ENCODE data around the gene SPECC1.

SPECC1 gene

DNA sequence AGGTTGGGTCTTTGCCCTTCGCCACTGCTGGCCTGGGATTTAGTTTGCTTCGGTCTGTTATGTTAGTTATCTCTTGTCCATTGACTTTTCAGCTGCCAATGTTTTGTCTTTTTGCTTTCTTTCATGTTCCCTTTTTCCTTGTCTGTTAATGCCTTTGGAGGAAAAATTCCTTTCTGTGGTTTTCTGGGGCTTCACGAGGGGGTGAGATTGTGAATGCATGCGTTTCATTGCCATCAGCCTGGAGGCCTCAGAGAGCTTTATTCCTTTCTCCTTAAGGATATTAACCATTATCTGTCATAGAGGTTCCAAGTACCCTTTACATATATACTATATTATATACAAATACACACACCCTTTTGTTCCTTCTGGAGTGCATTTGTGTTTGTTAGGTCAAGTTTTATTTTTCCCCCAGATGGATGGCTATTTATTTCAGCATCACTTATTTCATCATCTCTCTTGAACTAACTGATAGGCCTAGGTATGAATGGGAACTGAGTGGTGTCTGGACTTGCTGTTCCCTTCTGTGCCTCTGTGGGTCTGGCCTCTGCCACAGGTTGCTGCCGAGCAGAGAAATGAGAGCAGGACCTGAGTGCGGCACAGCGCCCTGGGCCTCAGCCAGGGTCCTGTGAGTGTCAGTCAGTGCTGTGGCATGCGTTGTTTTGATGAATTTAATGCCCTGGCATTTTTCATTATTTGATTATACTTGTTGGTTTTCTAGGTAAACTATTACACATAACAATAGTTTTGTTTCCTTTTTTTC lies 264.8 kb downstream of the SPECC1 start:
- no peak for DNase-seq (ENCODE audit: low read depth in 2 of 2)

DNA sequence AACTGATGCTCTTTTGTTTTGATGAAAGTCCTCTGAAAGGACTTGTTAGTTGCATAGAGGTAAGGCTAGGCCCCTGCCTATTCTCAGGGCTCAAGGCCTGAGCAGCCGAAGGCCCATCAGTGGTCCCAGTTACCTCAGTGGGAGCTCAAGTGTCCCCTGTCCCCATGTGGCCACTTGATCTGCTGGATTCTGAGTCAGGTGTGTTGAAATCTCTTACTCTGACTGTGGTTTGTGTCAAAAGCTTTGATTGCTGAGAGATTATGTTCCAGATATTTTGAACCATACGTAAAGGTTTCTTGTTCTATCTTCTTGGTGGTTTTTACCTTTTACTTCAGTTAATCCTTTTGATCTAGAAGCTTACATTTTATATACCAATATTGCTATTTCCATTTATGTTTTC lies 266.5 kb downstream of the SPECC1 start:
- DNase-seq (ENCODE audit: low read depth in 2 of 2): no peak

DNA sequence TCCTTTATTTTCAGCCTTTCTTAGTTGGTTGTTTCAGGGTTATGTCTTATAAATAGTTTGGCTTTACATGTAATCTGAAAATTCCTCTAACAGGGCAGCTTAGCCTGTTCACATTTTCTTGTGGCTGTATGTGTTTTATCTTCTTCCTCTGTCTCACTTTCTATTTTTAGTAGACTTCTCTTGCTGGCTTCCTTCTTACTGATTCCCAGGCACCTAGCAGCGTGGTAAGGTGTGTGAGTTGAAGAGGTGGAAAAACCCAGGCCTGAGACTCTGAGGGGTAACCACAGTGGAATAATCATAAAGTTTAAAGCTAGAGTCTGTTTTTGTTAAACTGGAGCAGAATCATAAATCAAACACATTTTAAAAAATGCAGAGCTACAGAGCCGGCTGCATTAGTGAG lies 267.3 kb downstream of the SPECC1 start:
- no peak for DNase-seq (ENCODE audit: low read depth in 2 of 2)

DNA sequence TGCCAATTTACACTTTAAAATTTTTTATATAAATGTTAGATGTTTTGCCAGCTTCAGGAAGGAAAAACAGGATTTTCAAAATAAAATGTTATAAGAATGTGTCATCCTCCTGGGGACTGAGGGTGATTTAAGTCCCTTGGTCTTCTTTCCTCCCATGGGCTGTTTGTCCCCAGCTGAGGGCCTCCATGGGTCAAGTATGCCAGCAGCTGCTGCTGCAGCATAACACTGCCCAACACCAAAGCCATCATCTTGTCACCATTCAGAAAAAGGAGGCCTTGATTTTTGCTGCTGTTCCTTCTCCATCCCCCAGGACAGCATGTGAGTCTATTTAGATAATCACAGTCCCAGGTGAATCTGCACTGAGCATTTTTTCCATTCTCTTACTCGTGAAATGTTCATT lies 269.6 kb downstream of the SPECC1 start:
- DNase-seq (ENCODE audit: low read depth in 2 of 2): no peak

DNA sequence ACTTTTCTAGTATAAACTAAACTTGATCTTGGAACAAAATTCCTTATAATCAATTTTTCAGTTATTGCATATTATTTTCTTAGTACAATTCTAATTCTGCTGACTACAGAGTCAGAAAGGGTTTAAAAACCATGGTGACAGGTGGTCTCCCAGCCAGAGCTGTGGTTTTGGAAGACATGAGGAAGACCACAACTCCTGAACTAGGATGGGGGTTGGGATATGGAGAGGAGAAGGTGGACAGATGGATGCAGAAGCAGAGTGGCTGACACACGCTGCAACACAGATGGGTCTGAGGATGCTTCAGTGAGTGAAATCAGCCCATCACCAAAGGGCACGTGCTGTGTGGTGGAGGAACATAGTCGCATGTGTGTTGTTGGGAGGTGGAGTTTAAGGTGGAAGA lies 270.5 kb downstream of the SPECC1 start:
- no peak for DNase-seq (ENCODE audit: low read depth in 2 of 2)

DNA sequence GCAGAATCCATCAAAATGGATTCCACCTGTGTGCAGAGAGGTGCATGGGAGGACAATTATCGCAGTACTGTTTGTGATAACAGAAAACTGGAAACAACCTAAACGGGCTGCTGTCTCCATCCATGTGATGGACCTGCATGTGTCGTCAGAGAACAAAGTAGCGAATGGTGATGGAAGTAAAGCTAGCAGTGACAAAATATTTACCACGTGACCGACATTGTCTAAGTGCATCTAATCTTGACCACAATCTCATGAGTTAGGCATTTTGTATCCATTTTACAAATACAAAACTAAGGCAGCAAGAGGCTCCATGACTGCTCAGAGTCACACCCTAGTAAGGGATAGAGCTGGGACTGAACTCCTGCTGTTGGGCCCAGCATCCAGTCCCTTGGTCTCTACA lies 270.9 kb downstream of the SPECC1 start:
- DNase-seq (ENCODE audit: low read depth in 2 of 2): no peak

DNA sequence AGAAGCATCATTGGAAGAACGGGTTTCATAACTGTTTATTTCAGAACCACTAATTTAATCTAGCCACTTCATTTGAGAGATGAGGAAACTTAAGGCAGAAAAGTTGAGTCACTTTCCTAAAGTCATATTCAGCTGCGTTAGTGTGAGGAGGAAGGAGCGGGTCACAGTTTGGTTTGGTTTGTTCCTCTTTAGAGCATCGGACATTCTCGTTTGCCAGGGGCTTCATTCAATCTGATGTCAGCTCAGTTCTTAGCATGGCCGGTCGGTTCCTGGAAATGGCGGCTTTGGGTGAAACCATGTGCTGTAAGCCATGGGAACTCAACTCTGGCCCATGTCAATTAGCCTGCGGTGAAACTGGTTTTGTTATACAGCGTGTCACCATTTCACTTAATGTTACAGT lies 271.7 kb downstream of the SPECC1 start:
- no peak for DNase-seq (ENCODE audit: low read depth in 2 of 2)

DNA sequence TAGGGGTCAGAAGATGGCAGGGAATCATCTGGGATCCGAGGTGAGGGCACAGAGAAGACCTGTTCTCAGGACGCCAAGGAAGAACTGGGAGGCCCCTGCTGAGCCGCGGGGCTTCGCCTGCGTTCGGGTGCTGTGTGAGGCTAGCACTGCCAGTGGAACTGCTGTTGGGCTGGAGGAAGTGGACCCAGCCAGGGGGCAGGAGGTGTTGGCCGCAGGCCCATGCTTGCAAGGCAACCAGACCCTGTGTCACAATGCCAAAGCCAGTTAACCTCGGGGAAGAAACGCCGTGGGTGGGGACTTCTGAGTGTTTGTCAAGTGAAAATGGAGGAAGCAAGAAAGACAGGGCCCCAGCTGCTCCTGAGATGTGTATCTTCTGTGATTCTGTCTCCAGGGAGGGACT lies 272.7 kb downstream of the SPECC1 start:
- DNase-seq (ENCODE audit: low read depth in 2 of 2): no peak

DNA sequence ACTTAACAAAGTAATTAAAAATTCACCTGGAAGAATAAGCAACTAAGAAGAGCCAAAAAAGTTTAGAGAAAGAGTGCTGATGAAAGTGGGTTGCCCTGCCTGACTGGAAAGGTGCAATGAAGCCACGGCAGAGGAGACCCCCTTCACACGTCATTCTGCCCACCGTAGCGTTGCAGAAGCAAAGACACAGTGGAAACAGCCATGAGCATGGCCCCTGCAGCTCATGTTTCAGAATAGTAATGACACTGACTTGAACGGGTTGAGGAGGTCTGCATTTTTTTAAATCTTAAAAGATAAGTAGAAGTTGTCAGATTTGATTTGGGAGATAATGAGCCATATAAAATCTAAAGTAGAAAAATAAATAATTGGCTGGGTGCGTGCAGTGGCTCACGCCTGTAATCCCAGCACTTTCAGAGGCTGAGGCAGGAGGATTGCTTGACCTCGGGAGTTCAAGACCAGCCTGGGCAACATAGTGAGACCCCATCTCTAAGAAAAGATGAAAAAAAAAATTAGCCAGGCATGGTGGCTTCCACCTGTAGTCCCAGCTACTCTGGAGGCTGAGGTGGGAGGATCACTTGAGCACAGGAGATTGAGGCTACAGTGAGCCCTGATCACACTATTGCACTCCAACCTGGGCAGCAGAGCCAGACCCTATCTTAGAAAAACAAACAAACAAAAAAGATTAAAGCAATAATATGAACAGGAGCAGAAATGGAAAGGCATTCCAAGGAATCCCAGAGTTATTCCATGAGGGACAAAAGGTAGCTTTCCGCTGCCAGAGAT lies 273.6 kb downstream of the SPECC1 start:
- DNase-seq (ENCODE audit: low read depth in 2 of 2): no peak

DNA sequence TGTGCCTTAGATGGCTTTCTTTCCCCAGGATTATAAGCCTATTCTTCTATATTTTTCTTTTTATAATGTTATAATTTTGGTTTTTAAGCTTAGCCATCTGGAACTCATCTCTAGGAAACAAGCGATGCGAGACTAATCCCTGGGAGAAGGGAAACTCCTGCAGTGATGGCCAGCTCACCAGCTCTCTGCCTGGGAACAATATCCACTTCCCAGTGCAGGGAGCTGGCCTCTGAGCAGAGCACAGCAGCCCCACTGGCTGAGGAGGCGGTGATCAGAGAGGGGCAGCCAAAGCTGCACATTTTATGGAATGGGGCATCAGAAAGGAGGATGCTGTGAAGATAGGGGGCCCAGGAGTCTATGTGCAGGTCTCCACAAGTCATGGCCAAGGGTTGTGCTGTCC lies 274.9 kb downstream of the SPECC1 start:
- DNase-seq (ENCODE audit: low read depth in 2 of 2): no peak

DNA sequence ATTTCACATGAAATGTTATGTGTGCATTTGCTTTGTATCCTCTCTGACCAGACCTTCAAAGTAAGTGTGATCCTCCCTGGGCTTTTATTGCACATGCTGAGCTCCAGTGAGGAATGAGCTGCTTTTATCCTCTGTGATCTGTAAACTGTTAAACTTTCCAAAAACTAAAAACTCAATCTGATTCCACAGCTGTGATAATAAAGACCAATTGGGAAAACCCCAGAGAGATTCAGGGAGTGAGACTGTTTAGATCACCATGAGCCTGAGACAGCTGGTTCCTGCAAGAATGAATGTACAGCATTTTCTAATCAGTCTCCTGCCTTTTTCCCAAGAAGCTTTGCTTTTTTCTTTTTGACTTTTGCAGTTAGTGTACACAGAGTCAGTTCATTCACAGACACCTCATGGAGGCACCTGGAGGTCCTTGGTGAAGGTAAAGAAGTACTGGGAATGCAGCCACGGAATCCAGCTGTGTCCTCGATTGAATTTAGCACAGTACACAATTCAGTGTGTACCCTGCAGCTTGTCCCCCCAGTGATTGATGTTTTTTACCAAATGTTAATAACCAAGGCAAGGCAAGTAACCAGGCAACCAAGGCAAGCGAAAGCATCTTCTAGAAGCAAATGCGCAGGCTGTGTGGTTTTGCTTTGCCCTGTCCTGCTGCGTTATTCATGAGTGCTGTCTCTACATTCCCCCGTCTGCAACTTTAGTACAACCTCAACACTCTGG lies 275.6 kb downstream of the SPECC1 start:
- no peak for DNase-seq (ENCODE audit: low read depth in 2 of 2)

DNA sequence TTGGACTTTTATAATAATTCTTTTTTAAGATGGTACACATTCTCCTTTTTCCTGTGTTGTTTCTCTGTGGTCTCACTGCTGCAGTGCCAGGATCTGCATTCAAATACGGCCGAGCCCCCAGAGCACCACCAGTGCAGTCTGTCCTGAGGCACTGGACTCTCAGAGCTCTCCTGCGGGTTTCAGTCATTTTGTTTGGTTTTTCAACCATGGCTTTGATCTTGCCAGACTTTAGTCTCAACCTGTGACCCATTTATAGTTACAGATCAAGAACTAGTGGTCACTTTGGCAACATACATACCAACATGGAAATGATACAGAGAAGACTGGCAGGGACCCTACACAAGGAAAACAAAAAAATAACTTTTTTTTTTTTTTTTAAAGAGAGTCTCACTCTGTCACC lies 280.8 kb downstream of the SPECC1 start:
- DNase-seq (ENCODE audit: low read depth in 2 of 2): no peak

DNA sequence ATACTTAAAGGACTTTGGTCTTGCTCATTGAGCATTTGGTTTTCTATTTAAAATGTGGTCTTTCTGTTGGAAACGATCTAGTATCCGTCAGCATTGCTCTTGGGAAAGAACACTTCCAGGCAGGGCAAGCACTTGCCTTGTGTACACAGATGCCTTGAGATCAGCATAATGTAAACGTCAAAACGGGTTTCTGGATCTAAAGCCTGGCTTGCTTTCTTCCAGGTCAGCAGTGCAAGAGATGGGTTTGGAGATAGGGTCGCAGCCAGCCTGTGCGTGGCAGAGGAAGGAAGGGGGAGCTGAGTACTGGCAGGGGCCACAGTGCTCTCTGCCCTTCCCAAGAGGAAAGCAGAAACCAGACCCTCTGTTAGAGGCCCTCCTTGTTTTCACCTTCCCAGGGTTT lies 282.7 kb downstream of the SPECC1 start:
- no peak for DNase-seq (ENCODE audit: low read depth in 2 of 2)

DNA sequence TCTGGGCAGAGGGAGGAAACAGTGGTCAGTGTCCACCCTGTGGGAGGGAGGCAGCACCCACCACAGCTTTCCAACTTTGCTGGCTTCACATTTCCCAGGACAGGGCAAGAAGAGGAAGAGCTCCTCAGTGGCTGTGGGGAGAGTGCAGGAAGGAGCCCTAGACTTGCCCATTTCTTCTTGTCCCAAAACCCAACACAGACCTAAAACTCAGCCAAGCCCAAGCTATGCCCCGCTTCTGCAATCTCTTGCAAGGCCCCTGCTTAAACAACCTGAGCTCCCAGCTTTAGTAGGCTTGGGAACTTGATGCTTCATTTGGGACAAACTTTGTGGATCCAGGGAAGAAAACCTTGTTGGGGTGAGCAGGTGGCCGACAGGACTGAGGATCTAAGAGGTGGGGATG lies 284.3 kb downstream of the SPECC1 start:
- no peak for DNase-seq (ENCODE audit: low read depth in 2 of 2)

DNA sequence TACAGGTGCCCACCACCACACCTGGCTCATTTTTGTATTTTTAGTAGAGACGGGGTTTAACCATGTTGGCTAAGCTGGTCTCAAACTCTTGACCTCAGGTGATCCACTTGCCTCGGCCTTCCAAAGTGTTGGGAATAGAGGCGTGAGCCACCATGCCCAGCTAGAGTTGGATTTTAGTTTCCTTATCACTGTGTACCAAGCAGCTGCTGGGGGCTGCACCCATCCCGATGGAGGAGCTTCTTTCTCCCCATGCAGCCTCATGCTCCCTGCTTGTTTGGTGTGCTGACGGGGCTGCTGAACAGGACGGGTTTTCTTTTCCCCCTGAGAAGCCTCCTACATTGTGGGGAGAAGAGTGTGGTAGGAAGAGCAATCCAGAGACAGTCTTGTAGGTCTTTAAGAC lies 285.0 kb downstream of the SPECC1 start:
- no peak for DNase-seq (ENCODE audit: low read depth in 2 of 2)

DNA sequence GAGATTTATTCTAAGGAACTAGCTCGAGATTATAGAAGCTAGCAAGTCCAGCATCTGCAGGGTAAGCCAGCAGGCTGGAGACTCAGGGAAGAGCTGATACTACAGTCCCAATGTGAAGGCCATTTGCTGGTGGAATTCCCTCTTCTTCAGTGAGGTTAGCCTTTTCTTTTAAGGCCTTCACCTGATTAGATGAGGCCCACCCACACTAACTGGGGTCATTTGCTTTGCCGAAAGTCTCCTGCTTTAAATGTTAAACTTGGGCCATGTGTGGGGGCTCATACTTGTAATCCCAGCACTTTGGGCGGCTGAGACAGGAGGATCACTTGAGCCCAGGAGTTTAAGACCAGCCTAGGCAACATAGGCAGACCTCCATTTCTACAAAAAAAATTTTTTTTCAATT lies 289.9 kb downstream of the SPECC1 start:
- DNase-seq (ENCODE audit: low read depth in 2 of 2): no peak

DNA sequence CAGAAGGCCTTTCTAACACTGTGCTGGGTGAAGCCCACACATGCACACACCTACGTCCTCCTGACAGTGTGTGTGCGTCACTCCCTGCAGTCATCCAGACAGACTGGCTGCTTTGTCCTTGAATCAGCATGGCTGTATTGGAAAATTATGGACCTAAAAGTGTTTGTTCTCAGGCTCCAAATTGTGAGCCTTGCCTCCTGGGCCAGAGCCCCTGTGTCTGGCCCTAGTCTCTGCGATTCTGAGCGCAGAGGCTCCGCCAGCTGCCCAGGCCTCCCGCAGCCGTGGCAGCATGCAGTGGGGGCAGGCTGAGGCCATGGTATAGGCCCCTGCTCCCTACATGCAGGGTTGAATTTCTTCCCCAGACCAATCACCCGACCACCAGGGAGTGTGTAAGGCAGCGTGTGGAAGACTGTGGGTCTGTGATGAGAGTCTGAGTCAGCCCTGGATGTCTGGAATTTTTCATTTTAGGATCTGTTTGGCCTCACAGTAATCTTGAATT lies 291.3 kb downstream of the SPECC1 start:
- DNase-seq (ENCODE audit: low read depth in 2 of 2): no peak

DNA sequence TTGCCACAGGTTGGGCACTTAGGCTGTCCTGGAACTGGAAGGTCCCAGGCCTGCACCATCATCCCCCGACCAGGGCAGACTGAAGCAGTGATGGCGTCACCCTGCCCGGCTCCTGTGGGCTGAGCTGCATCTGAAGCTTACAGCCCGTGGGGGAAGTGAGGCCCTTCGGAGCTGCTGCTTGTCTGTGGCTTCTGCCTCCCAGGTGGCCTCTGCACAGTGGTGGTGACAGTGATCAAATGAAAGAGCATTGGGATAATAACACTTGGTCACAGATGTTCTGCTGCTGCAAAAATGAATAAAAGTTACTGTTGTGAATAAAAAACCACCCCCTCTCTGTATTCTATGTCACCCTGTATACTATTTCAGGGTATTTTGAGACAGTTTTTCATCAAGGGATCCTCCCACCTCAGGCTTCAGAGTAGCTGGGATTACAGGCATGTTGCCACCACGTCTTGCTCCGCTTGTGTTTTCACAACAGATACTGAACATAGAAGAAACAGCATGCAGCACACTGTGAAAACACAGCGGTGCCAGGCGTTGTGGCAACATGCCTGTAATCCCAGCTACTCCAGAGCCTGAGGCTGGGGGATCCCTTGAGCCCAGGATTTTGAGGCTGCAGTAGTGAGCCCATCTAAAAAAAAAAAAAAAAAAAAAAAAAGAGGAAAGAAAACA lies 293.2 kb downstream of the SPECC1 start:
- DNase-seq (ENCODE audit: low read depth in 2 of 2): no peak

DNA sequence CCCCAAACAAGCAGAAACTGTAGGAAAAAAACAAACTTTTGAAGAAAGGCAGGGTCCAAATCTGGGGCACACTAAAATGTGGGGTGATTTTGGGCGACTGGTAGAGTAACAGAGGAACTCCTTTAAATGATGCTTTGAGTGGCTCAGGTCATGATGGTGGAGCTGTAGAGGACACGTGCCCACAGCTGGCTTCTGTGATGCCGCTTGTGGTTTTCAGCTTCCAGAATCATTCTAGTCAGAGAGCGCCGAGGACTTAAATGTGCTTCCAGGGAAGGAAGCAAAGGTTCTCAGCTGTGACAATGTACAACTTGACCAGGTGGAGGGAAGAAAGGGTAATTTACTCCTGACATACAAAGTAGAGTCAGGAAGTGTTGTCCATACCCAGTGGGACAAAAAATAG lies 295.8 kb downstream of the SPECC1 start:
- no peak for DNase-seq (ENCODE audit: low read depth in 2 of 2)

DNA sequence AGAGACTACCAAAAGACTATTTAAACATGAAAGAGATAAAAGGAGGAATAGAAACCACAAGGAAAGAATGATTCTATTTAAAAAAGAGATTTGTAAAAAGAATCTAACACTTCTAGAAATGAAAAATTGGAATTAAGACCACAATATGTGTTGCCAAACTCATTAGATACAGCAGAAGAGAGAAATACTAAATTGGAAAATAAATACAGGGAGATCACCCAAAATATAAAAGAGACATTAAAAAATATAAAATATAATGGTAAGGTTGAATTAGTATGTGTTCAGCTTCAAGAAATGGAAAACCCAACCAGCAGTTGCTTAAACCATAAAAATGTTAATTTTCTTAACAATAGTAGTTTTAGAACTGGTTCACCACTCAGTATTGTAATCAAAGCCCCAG lies 297.8 kb downstream of the SPECC1 start:
- DNase-seq (ENCODE audit: low read depth in 2 of 2): no peak

DNA sequence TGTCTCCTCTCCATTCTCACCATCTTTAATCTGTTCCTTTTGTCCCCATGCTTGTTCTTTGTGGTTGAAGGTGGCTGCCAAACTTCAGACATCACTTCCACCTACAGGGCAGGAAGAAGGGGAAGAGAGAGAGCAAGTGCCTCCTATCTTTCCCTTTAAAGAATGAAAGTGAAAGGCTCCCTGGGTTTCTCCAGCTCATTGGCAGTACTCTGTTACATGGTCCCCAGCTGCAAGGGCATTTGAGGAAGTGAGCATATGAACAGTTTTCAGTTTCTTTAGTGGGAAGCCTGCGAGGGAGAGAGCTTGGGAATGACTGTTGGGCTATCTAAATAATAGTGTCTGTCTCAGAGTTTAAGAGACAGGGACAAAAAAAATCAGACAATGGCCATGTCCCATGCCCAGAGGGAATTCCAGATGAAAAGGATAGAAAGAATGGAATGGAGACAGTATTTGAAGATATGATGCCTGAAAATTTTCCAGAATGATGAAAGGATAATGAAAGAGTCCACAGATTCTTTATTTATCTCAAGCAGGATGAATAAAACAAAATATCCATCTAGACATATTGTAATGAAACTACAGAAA lies 298.3 kb downstream of the SPECC1 start:
- DNase-seq (ENCODE audit: low read depth in 2 of 2): no peak

DNA sequence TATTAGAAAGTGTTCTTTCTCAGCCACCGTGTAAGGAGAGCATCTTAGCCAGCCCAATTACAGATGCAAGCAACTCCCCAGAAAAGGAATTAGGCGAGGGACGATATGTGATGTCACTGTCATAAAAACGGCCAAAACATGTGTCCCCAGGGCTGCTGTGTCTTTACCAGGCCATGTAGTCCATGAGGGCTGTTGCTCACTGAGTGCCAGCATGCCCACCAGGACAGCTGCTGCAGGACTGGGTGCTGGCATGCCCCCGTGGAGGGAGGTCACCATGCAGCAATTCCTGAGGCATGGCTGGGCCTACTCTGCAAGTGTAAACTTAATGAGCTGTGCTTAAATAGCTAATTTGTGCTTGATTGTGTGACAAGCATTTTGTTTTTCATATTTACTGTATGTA lies 301.3 kb downstream of the SPECC1 start:
- DNase-seq (ENCODE audit: low read depth in 2 of 2): no peak
